ENCODE measurements around the gene C16orf54.
"Not testable (repeated sequence)": the region's sequence is repeated elsewhere in the genome, so short reads cannot be mapped to it uniquely, and the experiment has no call there.

Gene C16orf54

GRCh38 chr16:29745853-29746345 is at the start of gene C16orf54:
C16orf54 (minus strand) TSS chr16:29745990; CDS start chr16:29744951, 1,039 bp downstream.
- DNase-seq (ENCODE audit: low read depth in 3 of 3, low spot score in 1 of 3): peak; percentile 50 to 86 (median 84)

GRCh38 chr16:29794231-29794710 is 48.5 kb upstream of the C16orf54 start:
- no peak for DNase-seq (ENCODE audit: low read depth in 3 of 3, low spot score in 1 of 3)

GRCh38 chr16:29793153-29793552 is 47.4 kb upstream of the C16orf54 start:
- DNase-seq (ENCODE audit: low read depth in 3 of 3, low spot score in 1 of 3): not testable (repeated sequence)

GRCh38 chr16:29791845-29792807 is 46.3 kb upstream of the C16orf54 start:
- DNase-seq (ENCODE audit: low read depth in 3 of 3, low spot score in 1 of 3): no peak

- DNase-seq (ENCODE audit: low read depth in 3 of 3, low spot score in 1 of 3): no peak
Observed at GRCh38 chr16:29790949-29791844, 45.4 kb upstream of the C16orf54 start.

GRCh38 chr16:29790183-29790948 is 44.6 kb upstream of the C16orf54 start, which contains the start of gene KIF22:
KIF22 (plus strand) TSS chr16:29790751; CDS start chr16:29790760, 9 bp downstream.
- DNase-seq (ENCODE audit: low read depth in 3 of 3, low spot score in 1 of 3): peak; percentile 99 to 100 (median 100)

GRCh38 chr16:29789775-29790182 is 44.0 kb upstream of the C16orf54 start:
- DNase-seq (ENCODE audit: low read depth in 3 of 3, low spot score in 1 of 3): no peak

- DNase-seq (ENCODE audit: low read depth in 3 of 3, low spot score in 1 of 3): not testable (repeated sequence)
Observed at GRCh38 chr16:29787155-29787554, 41.4 kb upstream of the C16orf54 start.

- peak; percentile 54 to 62 (median 59) for DNase-seq (ENCODE audit: low read depth in 3 of 3, low spot score in 1 of 3)
Observed at GRCh38 chr16:29784901-29785500, 39.2 kb upstream of the C16orf54 start.

GRCh38 chr16:29784157-29784556 is 38.4 kb upstream of the C16orf54 start:
- no peak for DNase-seq (ENCODE audit: low read depth in 3 of 3, low spot score in 1 of 3)

GRCh38 chr16:29783094-29783953 is 37.5 kb upstream of the C16orf54 start:
- not testable (repeated sequence) for DNase-seq (ENCODE audit: low read depth in 3 of 3, low spot score in 1 of 3)

- no peak for DNase-seq (ENCODE audit: low read depth in 3 of 3, low spot score in 1 of 3)
Observed at GRCh38 chr16:29779474-29779873, 33.7 kb upstream of the C16orf54 start.

GRCh38 chr16:29777576-29778350 is 32.0 kb upstream of the C16orf54 start, which contains the start of gene ZG16:
ZG16 (plus strand) TSS chr16:29778256; CDS start chr16:29779267, 1,011 bp downstream.
- DNase-seq (ENCODE audit: low read depth in 3 of 3, low spot score in 1 of 3): no peak

- DNase-seq (ENCODE audit: low read depth in 3 of 3, low spot score in 1 of 3): no peak
Observed at GRCh38 chr16:29775742-29776408, 30.1 kb upstream of the C16orf54 start.

GRCh38 chr16:29774730-29775129 is 28.9 kb upstream of the C16orf54 start:
- DNase-seq (ENCODE audit: low read depth in 3 of 3, low spot score in 1 of 3): no peak

- not testable (repeated sequence) for DNase-seq (ENCODE audit: low read depth in 3 of 3, low spot score in 1 of 3)
Observed at GRCh38 chr16:29772330-29772729, 26.5 kb upstream of the C16orf54 start.

GRCh38 chr16:29770250-29770929 is 24.6 kb upstream of the C16orf54 start:
- DNase-seq (ENCODE audit: low read depth in 3 of 3, low spot score in 1 of 3): no peak

Measured in stimulated activated CD4-positive, alpha-beta T cell treated with anti-CD3 and anti-CD28 coated beads, TNF-alpha, amount 100 ng/mL, for 1 hour (primary cell).